Astrocyte (in vitro differentiated cells and primary cell): ENCODE data around the gene ALAD. TPM values are rescaled to one million over a fixed set of nuclear protein-coding genes. Genes with fewer than 3 reads are reported as not detected.
"Not testable (repeated sequence)": the region's sequence is repeated elsewhere in the genome, so short reads cannot be mapped to it uniquely, and the experiment has no call there.

Experiments
- DNase-seq: peaks from one replicate; pipeline ENCODE4 v3.0.0-alpha.2; 2010; ENCODE audit warnings: low read depth
- FAIRE-seq: peaks from 2 replicates; lab custom pipeline; 2011; peaks lifted over from hg19 to GRCh38; lab: Jason Lieb, UNC
- H2AFZ ChIP-seq: 2 replicates; pipeline ENCODE4 v1.6.0; 2012; ENCODE audit warnings: low read depth, low read length, inconsistent platforms
- H3K27ac ChIP-seq: 2 replicates; pipeline ENCODE4 v1.5.1; 2011; ENCODE audit warnings: low read depth, low read length, inconsistent platforms
- H3K27me3 ChIP-seq: 2 replicates; pipeline ENCODE4 v1.6.0; 2011; ENCODE audit warnings: low read length, inconsistent platforms; ENCODE audit not compliant: insufficient read depth
- H3K36me3 ChIP-seq: 2 replicates; pipeline ENCODE4 v1.5.1; 2011; ENCODE audit warnings: low read length, inconsistent platforms; ENCODE audit not compliant: insufficient read depth
- H3K4me1 ChIP-seq: 2 replicates; pipeline ENCODE4 v1.5.1; 2011; ENCODE audit warnings: low read length, inconsistent platforms; ENCODE audit not compliant: insufficient read depth
- H3K4me2 ChIP-seq: 2 replicates; pipeline ENCODE4 v1.6.0; 2012; ENCODE audit warnings: low read length, inconsistent platforms
- H3K4me3 ChIP-seq: 2 replicates; pipeline ENCODE4 v1.5.1; 2011; ENCODE audit warnings: low read depth, mild to moderate bottlenecking, low read length, inconsistent platforms; ENCODE audit not compliant: insufficient read depth
- H3K79me2 ChIP-seq: 2 replicates; pipeline ENCODE4 v1.6.0; 2012; ENCODE audit warnings: mild to moderate bottlenecking, low read length, inconsistent platforms; ENCODE audit not compliant: insufficient read depth
- H3K9ac ChIP-seq: 2 replicates; pipeline ENCODE4 v1.6.0; 2012; ENCODE audit warnings: mild to moderate bottlenecking, low read length, inconsistent platforms
- H3K9me3 ChIP-seq: 2 replicates; pipeline ENCODE4 v1.5.1; 2012; ENCODE audit warnings: low read depth, mild to moderate bottlenecking, low read length, inconsistent platforms; ENCODE audit not compliant: insufficient read depth
- H4K20me1 ChIP-seq: 2 replicates; pipeline ENCODE4 v1.6.0; 2012; ENCODE audit warnings: low read length, inconsistent platforms; ENCODE audit not compliant: insufficient read depth
- H3K27ac Mint-ChIP-seq: one replicate; pipeline ENCODE4 v1.8.0; 2021; ENCODE audit warnings: mild to moderate bottlenecking, mixed read lengths; ENCODE audit not compliant: unreplicated experiment
- H3K27me3 Mint-ChIP-seq: one replicate; pipeline ENCODE4 v1.8.0; 2021; ENCODE audit warnings: low read depth, mixed read lengths; ENCODE audit not compliant: unreplicated experiment
- H3K36me3 Mint-ChIP-seq: one replicate; pipeline ENCODE4 v1.8.0; 2021; ENCODE audit warnings: low read depth, mixed read lengths; ENCODE audit not compliant: unreplicated experiment
- H3K4me1 Mint-ChIP-seq: one replicate; pipeline ENCODE4 v1.8.0; 2021; ENCODE audit warnings: low read depth, mixed read lengths; ENCODE audit not compliant: unreplicated experiment
- H3K4me3 Mint-ChIP-seq: one replicate; pipeline ENCODE4 v1.8.0; 2021; ENCODE audit warnings: mild to moderate bottlenecking, moderate library complexity, mixed read lengths; ENCODE audit not compliant: unreplicated experiment
- H3K9me3 Mint-ChIP-seq: one replicate; pipeline ENCODE4 v1.8.0; 2021; ENCODE audit warnings: mild to moderate bottlenecking, mixed read lengths; ENCODE audit not compliant: unreplicated experiment
- CTCF ChIP-seq: IDR thresholded peaks from 2 replicates; pipeline ENCODE4 v1.5.1; 2011; ENCODE audit warnings: low read depth, mild to moderate bottlenecking, inconsistent platforms, low read length, moderate library complexity; ENCODE audit not compliant: insufficient read depth
- EZH2 ChIP-seq: IDR thresholded peaks from 2 replicates; pipeline ENCODE4 v1.6.1; 2012; ENCODE audit warnings: mild to moderate bottlenecking, low read length, inconsistent platforms; ENCODE audit not compliant: insufficient read depth
- total RNA-seq: library from RNA; stranded (reverse); gene quantifications from 2 replicates; pipeline ENCODE4 v1.2.1, GENCODE V29; 2021

ALAD gene
- total RNA-seq, 1 donor from 2014 or later: 20.7 TPM

- H3K36me3 Mint-ChIP-seq: peaks cover 25% of the 10 kb centered on the region
- H3K9me3 Mint-ChIP-seq: no peaks in the 10 kb centered on the region
- H4K20me1 ChIP-seq: no peaks in the 10 kb centered on the region
- no peaks in the 10 kb centered on the region for H3K4me1 Mint-ChIP-seq
- no peaks in the 10 kb centered on the region for H3K9me3 ChIP-seq
- H3K4me2 ChIP-seq: no peak overlapping the region
- no peak overlapping the region for H3K27ac ChIP-seq
- FAIRE-seq (no peak), DNase-seq (no peak)
- H2AFZ ChIP-seq: no peak overlapping the region
- no peak overlapping the region for H3K9ac ChIP-seq
- no peaks in the 10 kb centered on the region for H3K27me3 Mint-ChIP-seq
- no peaks in the 10 kb centered on the region for H3K4me1 ChIP-seq
- H3K27ac Mint-ChIP-seq: no peak overlapping the region
- TF ChIP-seq EZH2 (no peak), CTCF (no peak)
- peaks cover 5% of the 10 kb centered on the region for H3K36me3 ChIP-seq
- H3K27me3 ChIP-seq: no peaks in the 10 kb centered on the region
- no peaks in the 10 kb centered on the region for H3K79me2 ChIP-seq
- H3K4me3 Mint-ChIP-seq: no peak overlapping the region
- H3K4me3 ChIP-seq: no peak overlapping the region
Observed at GRCh38 chr9:113387560-113388230, 13.4 kb downstream of the ALAD start.

- H3K27ac Mint-ChIP-seq: no peak overlapping the region
- H3K27ac ChIP-seq: no peak overlapping the region
Observed at GRCh38 chr9:113386571-113387393, 14.3 kb downstream of the ALAD start.

GRCh38 chr9:113381909-113382411 is 19.1 kb downstream of the ALAD start:
- Histone ChIP-seq H3K4me3 (no peak overlapping the region), H4K20me1 (no peaks in the 10 kb centered on the region), H3K9me3 (no peaks in the 10 kb centered on the region), H3K9ac (no peak overlapping the region), H3K4me1 (no peaks in the 10 kb centered on the region), H3K27ac (no peak overlapping the region), H3K4me2 (no peak overlapping the region), H3K79me2 (no peaks in the 10 kb centered on the region), H3K36me3 (no peaks in the 10 kb centered on the region), H3K27me3 (no peaks in the 10 kb centered on the region), H2AFZ (no peak overlapping the region)
- Mint-ChIP-seq H3K27me3 (no peaks in the 10 kb centered on the region), H3K27ac (no peak overlapping the region), H3K9me3 (no peaks in the 10 kb centered on the region), H3K4me3 (no peak overlapping the region), H3K4me1 (peaks cover 3% of the 10 kb centered on the region), H3K36me3 (peaks cover 7% of the 10 kb centered on the region)
- TF ChIP-seq EZH2: no peak
- TF ChIP-seq CTCF: no peak
- no peak for DNase-seq
- FAIRE-seq: no peak

More at GRCh38 chr9:113386571-113387393, 14.3 kb downstream of the ALAD start:
- Histone ChIP-seq H2AFZ (no peak overlapping the region), H3K4me1 (no peaks in the 10 kb centered on the region), H3K36me3 (peaks cover 5% of the 10 kb centered on the region), H3K9ac (no peak overlapping the region), H3K4me2 (no peak overlapping the region), H3K27me3 (no peaks in the 10 kb centered on the region), H4K20me1 (no peaks in the 10 kb centered on the region), H3K9me3 (no peaks in the 10 kb centered on the region), H3K79me2 (no peaks in the 10 kb centered on the region), H3K4me3 (no peak overlapping the region)
- no peaks in the 10 kb centered on the region for H3K4me1 Mint-ChIP-seq
- no peak for DNase-seq
- H3K27me3 Mint-ChIP-seq: no peaks in the 10 kb centered on the region
- H3K9me3 Mint-ChIP-seq: no peaks in the 10 kb centered on the region
- FAIRE-seq: no peak
- no peak for TF ChIP-seq EZH2
- H3K4me3 Mint-ChIP-seq: no peak overlapping the region
- H3K36me3 Mint-ChIP-seq: peaks cover 19% of the 10 kb centered on the region

DNA sequence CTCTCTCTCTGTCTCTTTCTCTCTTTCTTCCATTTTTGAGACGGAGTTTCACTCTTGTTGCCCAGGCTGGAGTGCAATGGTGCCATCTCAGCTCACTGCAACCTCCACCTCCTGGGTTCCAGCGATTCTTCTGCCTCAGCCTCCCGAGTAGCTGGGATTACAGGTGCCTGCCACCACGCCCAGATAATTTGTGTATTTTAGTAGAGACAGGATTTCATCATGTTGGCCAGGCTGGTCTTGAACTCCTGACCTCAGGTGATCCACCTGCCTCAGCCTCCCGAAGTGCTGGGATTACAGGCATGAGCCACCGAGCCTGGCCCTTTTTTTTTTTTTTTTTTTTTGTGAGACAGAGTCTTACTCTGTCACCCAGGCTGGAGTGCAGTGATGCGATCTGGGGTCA is 19.6 kb downstream of the ALAD start:
- not testable (repeated sequence) for H3K36me3 Mint-ChIP-seq, DNase-seq, H3K27me3 ChIP-seq, H3K79me2 ChIP-seq, H3K27ac Mint-ChIP-seq, H3K4me3 Mint-ChIP-seq, H3K27ac ChIP-seq, H3K4me3 ChIP-seq, H3K4me2 ChIP-seq, H2AFZ ChIP-seq, H3K4me1 Mint-ChIP-seq, FAIRE-seq, H3K4me1 ChIP-seq, H3K9me3 Mint-ChIP-seq, H3K9me3 ChIP-seq, H3K9ac ChIP-seq, H3K27me3 Mint-ChIP-seq, H3K36me3 ChIP-seq, H4K20me1 ChIP-seq
